ENCODE data around the gene MBTPS1. TPM values are rescaled to one million over a fixed set of nuclear protein-coding genes. Genes with fewer than 3 reads are reported as not detected.

MBTPS1 gene
- total and polyA plus RNA-seq, 9 donors = 73.8 to 122 (median 90.3) TPM

DNA sequence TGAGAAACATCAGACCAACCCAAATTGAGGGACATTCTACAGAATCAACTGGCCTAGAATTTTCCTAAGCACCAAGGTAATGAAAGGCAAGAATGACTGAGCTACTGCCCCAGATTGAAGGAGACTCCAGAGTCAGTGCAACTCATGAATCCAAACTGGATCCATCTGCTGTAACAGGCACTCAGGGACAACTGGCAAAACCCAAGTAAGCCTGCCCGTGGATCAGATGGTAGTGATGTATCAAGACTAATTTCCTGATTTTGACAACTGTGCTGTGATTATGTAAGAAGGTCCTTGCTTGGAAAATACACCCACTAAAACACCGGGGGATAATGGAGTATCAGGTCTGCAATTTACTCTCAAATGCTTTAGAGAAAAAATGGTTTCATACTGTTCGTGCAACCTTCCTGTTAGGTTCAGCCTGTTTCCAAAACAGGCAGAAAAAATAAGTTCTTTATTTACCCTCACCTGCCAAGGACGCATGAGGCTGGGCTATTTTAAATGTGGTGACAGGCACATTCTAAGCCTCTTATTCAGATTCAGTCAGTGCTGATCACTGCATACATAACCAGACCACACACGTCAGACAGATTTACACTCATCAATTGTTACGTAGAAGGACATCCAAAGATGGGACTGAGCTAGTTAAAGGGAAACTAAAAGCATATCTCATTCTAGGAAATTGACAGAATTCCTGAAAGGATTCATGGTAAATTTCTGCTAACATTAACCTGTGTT, 7.0 kb downstream of the MBTPS1 start:
- Histone ChIP-seq H3K4me1 (ENCODE audit: insufficient read depth) (no peaks in the 10 kb centered on the region), H3K9me3 (no peaks in the 10 kb centered on the region), H3K27ac (no peak overlapping the region), H3K36me3 (no peaks in the 10 kb centered on the region), H3K27me3 (no peaks in the 10 kb centered on the region), H3K4me3 (no peak overlapping the region)
- intact Hi-C loops (cut with DNase I) = no loop called here
- no peak for TF ChIP-seq EP300 (IDR thresholded peaks at IDR 0.05)
- no peak for DNase-seq
- WGBS, 3 donors = 67 to 73% (median 69%) methylated on average over 6 of the region's 6 CpGs

DNA sequence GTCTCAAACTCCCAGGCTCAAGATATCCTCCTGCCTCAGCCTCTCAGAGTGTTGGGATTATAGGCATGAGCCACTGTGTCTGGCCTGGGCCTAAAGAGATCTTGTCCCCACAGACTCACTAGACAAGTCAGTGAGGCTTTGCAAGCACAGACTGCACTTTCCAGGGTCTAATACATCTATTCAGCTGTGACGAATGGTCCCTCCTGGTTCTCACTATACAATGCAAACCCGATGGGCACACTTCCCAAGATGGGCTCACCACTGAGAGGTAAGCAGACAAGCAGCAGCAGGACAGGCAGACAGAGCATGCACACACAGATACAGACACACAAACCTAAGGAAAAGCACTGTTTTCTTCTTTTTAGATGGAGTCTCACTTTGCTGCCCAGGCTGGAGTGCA, 8.8 kb downstream of the MBTPS1 start:
- no peak for DNase-seq
- no peak overlapping the region for H3K4me3 ChIP-seq
- H3K9me3 ChIP-seq = no peaks in the 10 kb centered on the region
- H3K4me1 ChIP-seq (ENCODE audit: insufficient read depth) = peaks cover 6% of the 10 kb centered on the region
- no peaks in the 10 kb centered on the region for H3K27me3 ChIP-seq
- TF ChIP-seq, protein P1, sequence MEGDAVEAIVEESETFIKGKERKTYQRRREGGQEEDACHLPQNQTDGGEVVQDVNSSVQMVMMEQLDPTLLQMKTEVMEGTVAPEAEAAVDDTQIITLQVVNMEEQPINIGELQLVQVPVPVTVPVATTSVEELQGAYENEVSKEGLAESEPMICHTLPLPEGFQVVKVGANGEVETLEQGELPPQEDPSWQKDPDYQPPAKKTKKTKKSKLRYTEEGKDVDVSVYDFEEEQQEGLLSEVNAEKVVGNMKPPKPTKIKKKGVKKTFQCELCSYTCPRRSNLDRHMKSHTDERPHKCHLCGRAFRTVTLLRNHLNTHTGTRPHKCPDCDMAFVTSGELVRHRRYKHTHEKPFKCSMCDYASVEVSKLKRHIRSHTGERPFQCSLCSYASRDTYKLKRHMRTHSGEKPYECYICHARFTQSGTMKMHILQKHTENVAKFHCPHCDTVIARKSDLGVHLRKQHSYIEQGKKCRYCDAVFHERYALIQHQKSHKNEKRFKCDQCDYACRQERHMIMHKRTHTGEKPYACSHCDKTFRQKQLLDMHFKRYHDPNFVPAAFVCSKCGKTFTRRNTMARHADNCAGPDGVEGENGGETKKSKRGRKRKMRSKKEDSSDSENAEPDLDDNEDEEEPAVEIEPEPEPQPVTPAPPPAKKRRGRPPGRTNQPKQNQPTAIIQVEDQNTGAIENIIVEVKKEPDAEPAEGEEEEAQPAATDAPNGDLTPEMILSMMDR (IDR thresholded peaks at IDR 0.05) = no peak
- no peak for TF ChIP-seq POLR2A (IDR thresholded peaks at IDR 0.05)
- no peak for TF ChIP-seq EP300 (IDR thresholded peaks at IDR 0.05)
- 74 to 77% (median 76%) methylated on average over 2 of the region's 2 CpGs for WGBS, 3 donors
- no peaks in the 10 kb centered on the region for H3K36me3 ChIP-seq
- intact Hi-C loops (cut with DNase I) = no loop called here
- H3K27ac ChIP-seq = no peak overlapping the region

DNA sequence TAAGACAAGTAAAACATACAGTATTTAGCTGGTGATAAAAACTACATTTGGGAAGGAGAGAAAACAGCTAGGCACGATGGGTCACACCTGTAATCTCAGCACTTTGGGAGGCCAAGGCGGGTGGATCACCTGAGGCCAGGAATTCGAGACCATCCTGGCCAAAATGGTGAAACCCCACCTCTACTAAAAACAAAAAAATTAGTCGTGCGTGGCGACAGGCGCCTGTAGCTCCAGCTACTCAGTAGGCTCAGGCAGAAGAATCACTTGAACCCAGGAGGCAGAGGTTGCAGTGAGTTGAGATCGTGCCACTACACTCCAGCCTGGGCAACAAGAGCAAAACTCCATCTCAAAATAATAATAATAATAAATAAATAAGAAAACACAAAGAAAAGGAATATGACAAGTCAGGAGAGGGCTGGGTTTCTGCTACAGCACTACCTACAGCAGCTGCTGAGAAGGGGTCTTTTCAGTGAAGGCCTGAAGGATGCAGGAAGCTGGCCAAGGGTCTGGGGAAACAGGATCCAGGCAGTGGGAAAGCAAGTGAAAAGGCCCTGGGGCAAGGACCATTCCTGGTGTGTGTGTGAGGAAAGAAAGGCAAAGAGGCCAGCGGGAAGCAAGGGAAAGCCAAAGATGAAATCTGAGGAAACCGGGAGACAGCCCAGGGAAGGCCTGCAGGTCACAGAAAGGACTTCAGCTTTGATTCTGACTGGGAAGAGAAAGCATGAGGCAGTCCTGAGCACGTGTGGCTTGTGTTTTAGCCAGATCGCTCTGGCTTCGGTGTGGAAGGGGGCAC, 10.6 kb downstream of the MBTPS1 start:
- Histone ChIP-seq H3K36me3 (no peaks in the 10 kb centered on the region), H3K27me3 (no peaks in the 10 kb centered on the region), H3K4me3 (no peak overlapping the region), H3K4me1 (ENCODE audit: insufficient read depth) (peaks cover 6% of the 10 kb centered on the region), H3K27ac (no peak overlapping the region), H3K9me3 (no peaks in the 10 kb centered on the region)
- intact Hi-C loops (cut with DNase I) = no loop called here
- TF ChIP-seq, protein P1 (IDR thresholded peaks at IDR 0.05) = no peak
- TF ChIP-seq EP300 (IDR thresholded peaks at IDR 0.05) (no peak), POLR2A (IDR thresholded peaks at IDR 0.05) (no peak)
- 78 to 85% (median 80%) methylated on average over 13 of the region's 13 CpGs for WGBS, 3 donors
- no peak for DNase-seq

DNA sequence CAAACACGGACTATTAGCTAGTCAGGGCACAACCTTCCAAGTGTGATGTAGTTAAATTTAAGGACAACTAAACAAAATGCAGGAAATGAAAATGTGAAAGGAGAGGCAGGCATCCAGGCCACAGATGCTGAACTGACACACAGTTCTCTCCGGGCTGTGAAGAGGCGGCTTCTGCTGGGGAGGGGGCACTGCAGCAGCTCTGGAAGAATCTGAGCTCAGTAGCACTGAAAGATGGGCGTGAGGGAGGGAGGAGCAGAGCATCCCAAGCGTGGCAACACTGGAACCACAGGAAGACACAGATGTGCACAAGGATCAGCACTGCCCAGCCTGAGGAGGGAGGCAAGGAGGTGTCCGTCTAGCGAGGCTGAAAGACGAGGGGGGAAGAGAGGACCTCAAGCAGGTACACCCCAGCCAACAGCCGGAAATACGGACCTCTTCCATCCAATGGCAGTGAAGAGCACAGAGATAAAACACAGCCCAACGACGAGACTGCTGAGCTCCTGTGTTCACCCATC, 11.4 kb downstream of the MBTPS1 start:
- Histone ChIP-seq H3K36me3 (no peaks in the 10 kb centered on the region), H3K4me1 (ENCODE audit: insufficient read depth) (peaks cover 6% of the 10 kb centered on the region), H3K27ac (no peak overlapping the region)

More for the DNA sequence above, 11.4 kb downstream of the MBTPS1 start:
- Histone ChIP-seq H3K27me3 (no peaks in the 10 kb centered on the region), H3K4me3 (no peak overlapping the region), H3K9me3 (no peaks in the 10 kb centered on the region)
- 64 to 73% (median 65%) methylated on average over 12 of the region's 12 CpGs for WGBS, 3 donors
- intact Hi-C loops (cut with DNase I) = no loop called here
- DNase-seq = no peak
- TF ChIP-seq, protein P1 (IDR thresholded peaks at IDR 0.05) = no peak
- TF ChIP-seq EP300 (IDR thresholded peaks at IDR 0.05) (no peak), POLR2A (IDR thresholded peaks at IDR 0.05) (no peak)

All from ovary (tissue), 9 donors.